ENCODE data around the gene GNAI2. TPM values are rescaled to one million over a fixed set of nuclear protein-coding genes. Genes with fewer than 3 reads are reported as not detected.

GNAI2 gene
- total RNA-seq, 5 donors from 2014 or later (not counting 1 experiment from before 2014, with no cell fraction given): 257 to 313 (median 287) TPM

DNA sequence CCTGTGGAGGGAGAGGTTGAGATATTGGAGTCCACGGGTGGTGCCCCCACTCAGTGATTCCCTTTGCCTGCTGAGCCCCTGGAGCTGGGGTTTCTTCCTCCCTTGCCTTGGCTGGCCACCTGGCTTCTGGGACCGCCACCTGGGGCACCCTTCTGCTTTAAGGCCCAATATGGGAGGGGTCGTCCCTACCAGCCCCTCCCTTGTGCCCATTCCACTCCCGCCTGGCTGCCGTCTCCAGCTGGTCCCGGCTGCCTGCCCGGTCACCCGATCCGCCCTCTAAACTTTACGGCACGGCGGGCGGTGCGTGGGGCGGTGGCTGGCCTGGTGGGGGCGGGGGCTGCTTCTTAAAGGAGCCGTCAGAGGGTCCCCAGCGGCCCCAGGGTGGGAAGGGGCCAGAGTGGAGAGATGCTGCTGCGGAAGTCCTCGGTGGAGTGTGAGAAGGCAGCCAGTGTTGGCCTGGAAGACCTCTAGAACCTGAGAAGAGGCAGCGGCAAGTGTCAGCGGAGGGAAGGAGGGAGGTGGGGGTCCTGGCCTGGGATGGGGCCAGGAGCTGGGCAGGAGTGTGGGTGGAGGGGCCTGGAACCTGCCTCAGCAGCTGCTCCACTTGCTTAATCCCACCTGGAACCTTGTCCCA is 31.4 kb downstream of the GNAI2 start:
- no peak overlapping the region for H3K27ac ChIP-seq (ENCODE audit: low read length)
- no peak overlapping the region for H3K4me3 ChIP-seq (ENCODE audit: control insufficient read depth in 1 of 2, extremely low read depth in 1 of 2, low read length in 1 of 2)
- ATAC-seq (replicated peaks in 1 of 4): no peak
- peaks cover 3% of the 10 kb centered on the region in 2 donors for H3K27me3 Mint-ChIP-seq
- no peak overlapping the region for H3K4me3 Mint-ChIP-seq
- WGBS (ENCODE audit: insufficient coverage): 14% methylated on average over 15 of the region's 22 CpGs
- ChIA-PET POLR2A (no interaction called here), CTCF (no interaction called here)
- no peaks in the 10 kb centered on the region for H3K4me1 ChIP-seq (ENCODE audit: control insufficient read depth in 1 of 2, extremely low read depth in 1 of 2, insufficient read depth in 2 of 2, low read length in 2 of 2)
- no peaks in the 10 kb centered on the region for H3K36me3 ChIP-seq (ENCODE audit: control insufficient read depth in 2 of 2, extremely low read depth in 1 of 2, insufficient read depth in 1 of 2, low read length in 1 of 2)
- H3K27ac Mint-ChIP-seq: no peak overlapping the region
- H3K9me3 ChIP-seq: no peaks in the 10 kb centered on the region
- H3K36me3 Mint-ChIP-seq: no peaks in the 10 kb centered on the region
- H3K4me1 Mint-ChIP-seq: no peaks in the 10 kb centered on the region
- H3K27me3 ChIP-seq (replicated peaks in 1 of 2; ENCODE audit: control insufficient read depth in 2 of 2, extremely low read depth in 1 of 2, insufficient read depth in 2 of 2, low read length in 1 of 2): peaks cover 0 to 41% of the 10 kb centered on the region in 2 experiments
- no peaks in the 10 kb centered on the region for H3K9me3 Mint-ChIP-seq
- DNase-seq: no peak

DNA sequence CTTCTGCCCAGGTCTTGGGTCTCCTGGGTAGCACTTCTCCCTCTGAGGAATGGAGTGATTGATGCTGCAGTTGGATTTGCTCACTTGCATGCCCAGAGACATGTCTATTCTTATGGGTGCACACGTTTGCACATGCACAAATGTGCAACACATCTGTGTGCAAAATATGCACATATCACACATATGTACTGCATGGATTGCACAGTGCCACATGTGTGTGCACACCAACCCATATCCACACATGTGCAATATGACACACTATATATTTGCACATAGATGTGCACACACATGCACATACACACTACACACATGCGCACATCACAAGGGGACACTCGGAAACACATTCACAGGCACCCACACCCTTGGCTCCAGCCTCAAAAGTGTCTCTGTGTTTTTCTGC is 32.3 kb downstream of the GNAI2 start:
- peaks cover 4 to 6% (median 6%) of the 10 kb centered on the region in 3 donors for H3K4me1 Mint-ChIP-seq
- Histone ChIP-seq H3K36me3 (ENCODE audit: control insufficient read depth in 2 of 2, extremely low read depth in 1 of 2, insufficient read depth in 1 of 2, low read length in 1 of 2) (no peaks in the 10 kb centered on the region), H3K27ac (ENCODE audit: low read length) (no peak overlapping the region), H3K4me3 (ENCODE audit: control insufficient read depth in 1 of 2, extremely low read depth in 1 of 2, low read length in 1 of 2) (no peak overlapping the region), H3K4me1 (ENCODE audit: control insufficient read depth in 1 of 2, extremely low read depth in 1 of 2, insufficient read depth in 2 of 2, low read length in 2 of 2) (peaks cover 0 to 7% of the 10 kb centered on the region in 2 experiments), H3K9me3 (no peaks in the 10 kb centered on the region), H3K27me3 (replicated peaks in 1 of 2; ENCODE audit: control insufficient read depth in 2 of 2, extremely low read depth in 1 of 2, insufficient read depth in 2 of 2, low read length in 1 of 2) (peaks cover 0 to 46% of the 10 kb centered on the region in 2 experiments)
- H3K27me3 Mint-ChIP-seq: peaks cover 6 to 8% of the 10 kb centered on the region in 2 donors
- H3K36me3 Mint-ChIP-seq: no peaks in the 10 kb centered on the region
- DNase-seq (no peak), ATAC-seq (replicated peaks in 1 of 4) (no peak)
- no peaks in the 10 kb centered on the region for H3K9me3 Mint-ChIP-seq
- no peak overlapping the region for H3K27ac Mint-ChIP-seq
- 63% methylated on average over 3 of the region's 3 CpGs for WGBS (ENCODE audit: insufficient coverage)
- H3K4me3 Mint-ChIP-seq: no peak overlapping the region
- ChIA-PET POLR2A (no interaction called here), CTCF (no interaction called here)

DNA sequence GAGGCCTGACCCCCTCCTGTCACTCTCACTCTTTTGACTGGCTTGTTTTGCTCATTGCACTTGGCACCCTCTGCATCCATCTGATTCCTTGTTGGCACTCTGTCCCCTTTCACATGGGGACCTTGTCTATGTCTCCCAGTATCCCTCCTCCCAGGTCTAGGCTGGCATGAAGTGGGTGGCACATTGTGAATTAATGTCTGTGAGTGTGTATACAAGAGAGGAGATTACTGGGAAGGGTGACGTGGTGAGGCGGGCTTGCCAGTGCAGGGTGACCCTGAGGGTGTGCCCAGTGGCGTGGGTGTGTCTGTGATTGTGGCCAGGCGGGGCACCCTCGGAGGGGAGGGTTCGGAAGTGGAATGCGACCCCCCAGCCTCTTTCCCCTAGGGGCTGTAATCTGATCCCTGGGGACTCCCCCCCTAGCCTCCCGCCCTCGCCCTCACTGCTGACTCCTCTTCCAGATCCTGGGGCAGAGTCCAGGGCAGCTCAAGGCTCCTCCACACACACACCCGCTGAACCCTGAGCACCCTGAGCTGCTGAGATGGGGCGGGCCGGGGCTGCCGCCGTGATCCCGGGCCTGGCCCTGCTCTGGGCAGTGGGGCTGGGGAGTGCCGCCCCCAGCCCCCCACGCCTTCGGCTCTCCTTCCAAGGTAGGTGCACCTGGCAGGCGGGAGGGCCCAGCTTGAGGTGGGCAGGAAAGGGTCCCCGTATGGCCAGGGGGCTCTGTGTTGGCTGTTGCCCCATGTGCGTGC is 32.9 kb downstream of the GNAI2 start, which contains the start of gene SEMA3B:
TSS of gene SEMA3B (plus strand) at position 445 of the 749 bp plus-strand sequence. CDS start at position 539, 94 bp downstream.
- peaks cover 0 to 13% of the 10 kb centered on the region in 2 experiments for H3K4me1 ChIP-seq (ENCODE audit: control insufficient read depth in 1 of 2, extremely low read depth in 1 of 2, insufficient read depth in 2 of 2, low read length in 2 of 2)
- no peaks in the 10 kb centered on the region for H3K36me3 Mint-ChIP-seq
- no peaks in the 10 kb centered on the region for H3K9me3 Mint-ChIP-seq
- CTCF ChIA-PET: no interaction called here
- no peak for ATAC-seq (replicated peaks in 1 of 4)
- peaks cover 1 to 52% of the 10 kb centered on the region in 2 experiments for H3K27me3 ChIP-seq (replicated peaks in 1 of 2; ENCODE audit: control insufficient read depth in 2 of 2, extremely low read depth in 1 of 2, insufficient read depth in 2 of 2, low read length in 1 of 2)
- POLR2A ChIA-PET: interaction anchor here in 1 of 2 donors (0.7 kb wide), 1 partner anchor 353 kb away, joined by 6 read pairs; no protein-coding TSS in a partner anchor
- H3K9me3 ChIP-seq: no peaks in the 10 kb centered on the region
- H3K4me1 Mint-ChIP-seq: peaks cover 5 to 8% (median 6%) of the 10 kb centered on the region in 3 donors
- no peak within 1 kb of the TSS for H3K4me3 Mint-ChIP-seq
- 86% methylated on average over 15 of the region's 21 CpGs for WGBS (ENCODE audit: insufficient coverage)
- peaks cover 6 to 10% of the 10 kb centered on the region in 2 donors for H3K27me3 Mint-ChIP-seq
- H3K27ac ChIP-seq (ENCODE audit: low read length): no peak within 1 kb of the TSS
- no peak within 1 kb of the TSS for H3K4me3 ChIP-seq (ENCODE audit: control insufficient read depth in 1 of 2, extremely low read depth in 1 of 2, low read length in 1 of 2)
- H3K27ac Mint-ChIP-seq: no peak within 1 kb of the TSS
- H3K36me3 ChIP-seq (ENCODE audit: control insufficient read depth in 2 of 2, extremely low read depth in 1 of 2, insufficient read depth in 1 of 2, low read length in 1 of 2): no peaks in the 10 kb centered on the region
- no peak for DNase-seq

DNA sequence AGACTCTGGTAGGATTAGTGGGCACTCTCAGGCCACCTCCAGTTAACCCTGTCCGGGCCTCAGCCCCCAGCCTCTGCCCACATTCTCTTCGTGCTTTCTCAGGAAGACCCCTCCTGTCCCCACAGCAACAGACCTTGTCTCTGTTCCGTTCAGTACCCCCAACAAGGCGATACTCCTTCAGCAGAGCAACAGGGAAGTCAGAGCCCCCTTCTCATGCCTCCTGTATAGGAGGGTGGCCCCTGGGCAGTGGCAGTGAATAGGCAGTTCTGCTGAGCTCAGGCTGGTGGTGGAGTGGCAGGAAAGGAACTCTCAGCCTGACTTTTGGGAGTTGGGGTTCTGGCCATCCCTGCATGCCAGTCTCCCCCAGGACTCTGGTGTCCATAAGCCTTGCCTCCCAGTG is 33.5 kb downstream of the GNAI2 start:
- DNase-seq: no peak
- no peaks in the 10 kb centered on the region for H3K36me3 ChIP-seq (ENCODE audit: control insufficient read depth in 2 of 2, extremely low read depth in 1 of 2, insufficient read depth in 1 of 2, low read length in 1 of 2)
- Mint-ChIP-seq H3K27me3 (peaks cover 11 to 15% of the 10 kb centered on the region in 2 donors), H3K36me3 (no peaks in the 10 kb centered on the region), H3K27ac (no peak overlapping the region), H3K4me3 (no peak overlapping the region), H3K9me3 (no peaks in the 10 kb centered on the region), H3K4me1 (peaks cover 10 to 13% (median 11%) of the 10 kb centered on the region in 3 donors)
- ChIA-PET CTCF (no interaction called here), POLR2A (interaction anchor here in 1 of 2 donors (0.7 kb wide), 1 partner anchor 353 kb away, joined by 6 read pairs; no protein-coding TSS in a partner anchor)
- 57% methylated on average over 1 of the region's 4 CpGs for WGBS (ENCODE audit: insufficient coverage)
- no peaks in the 10 kb centered on the region for H3K9me3 ChIP-seq
- H3K27ac ChIP-seq (ENCODE audit: low read length): no peak overlapping the region
- H3K4me1 ChIP-seq (ENCODE audit: control insufficient read depth in 1 of 2, extremely low read depth in 1 of 2, insufficient read depth in 2 of 2, low read length in 2 of 2): peaks cover 1 to 19% of the 10 kb centered on the region in 2 experiments
- H3K4me3 ChIP-seq (ENCODE audit: control insufficient read depth in 1 of 2, extremely low read depth in 1 of 2, low read length in 1 of 2): no peak overlapping the region
- no peak for ATAC-seq (replicated peaks in 1 of 4)
- H3K27me3 ChIP-seq (replicated peaks in 1 of 2; ENCODE audit: control insufficient read depth in 2 of 2, extremely low read depth in 1 of 2, insufficient read depth in 2 of 2, low read length in 1 of 2): peaks cover 7 to 58% of the 10 kb centered on the region in 2 experiments

DNA sequence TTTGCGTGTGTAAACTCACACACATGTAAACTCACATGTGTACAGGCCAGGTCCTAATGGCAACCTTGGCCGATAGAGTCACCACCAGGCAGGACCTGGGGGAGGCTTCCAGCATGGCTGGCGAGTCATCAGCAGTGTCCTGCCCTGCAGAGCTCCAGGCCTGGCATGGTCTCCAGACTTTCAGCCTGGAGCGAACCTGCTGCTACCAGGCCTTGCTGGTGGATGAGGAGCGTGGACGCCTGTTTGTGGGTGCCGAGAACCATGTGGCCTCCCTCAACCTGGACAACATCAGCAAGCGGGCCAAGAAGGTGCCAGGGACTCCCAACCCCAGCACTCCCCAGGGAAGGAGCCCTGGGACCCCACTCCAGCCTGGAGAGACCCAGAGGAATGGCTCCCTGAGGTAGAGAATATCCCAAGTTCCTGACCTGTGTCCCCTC is 34.0 kb downstream of the GNAI2 start:
- Histone ChIP-seq H3K36me3 (ENCODE audit: control insufficient read depth in 2 of 2, extremely low read depth in 1 of 2, insufficient read depth in 1 of 2, low read length in 1 of 2) (no peaks in the 10 kb centered on the region), H3K27me3 (replicated peaks in 1 of 2; ENCODE audit: control insufficient read depth in 2 of 2, extremely low read depth in 1 of 2, insufficient read depth in 2 of 2, low read length in 1 of 2) (peaks cover 7 to 60% of the 10 kb centered on the region in 2 experiments), H3K4me3 (ENCODE audit: control insufficient read depth in 1 of 2, extremely low read depth in 1 of 2, low read length in 1 of 2) (no peak overlapping the region), H3K27ac (ENCODE audit: low read length) (no peak overlapping the region), H3K4me1 (ENCODE audit: control insufficient read depth in 1 of 2, extremely low read depth in 1 of 2, insufficient read depth in 2 of 2, low read length in 2 of 2) (peaks cover 2 to 25% of the 10 kb centered on the region in 2 experiments), H3K9me3 (no peaks in the 10 kb centered on the region)
- no peaks in the 10 kb centered on the region for H3K36me3 Mint-ChIP-seq
- ChIA-PET CTCF (no interaction called here), POLR2A (no interaction called here)
- no peak overlapping the region for H3K27ac Mint-ChIP-seq
- ATAC-seq (replicated peaks in 1 of 4) (no peak), DNase-seq (no peak)
- peaks cover 13 to 20% of the 10 kb centered on the region in 2 donors for H3K27me3 Mint-ChIP-seq
- WGBS (ENCODE audit: insufficient coverage): 93% methylated on average over 5 of the region's 8 CpGs
- peaks cover 13 to 17% (median 14%) of the 10 kb centered on the region in 3 donors for H3K4me1 Mint-ChIP-seq
- H3K9me3 Mint-ChIP-seq: no peaks in the 10 kb centered on the region
- no peak overlapping the region for H3K4me3 Mint-ChIP-seq

DNA sequence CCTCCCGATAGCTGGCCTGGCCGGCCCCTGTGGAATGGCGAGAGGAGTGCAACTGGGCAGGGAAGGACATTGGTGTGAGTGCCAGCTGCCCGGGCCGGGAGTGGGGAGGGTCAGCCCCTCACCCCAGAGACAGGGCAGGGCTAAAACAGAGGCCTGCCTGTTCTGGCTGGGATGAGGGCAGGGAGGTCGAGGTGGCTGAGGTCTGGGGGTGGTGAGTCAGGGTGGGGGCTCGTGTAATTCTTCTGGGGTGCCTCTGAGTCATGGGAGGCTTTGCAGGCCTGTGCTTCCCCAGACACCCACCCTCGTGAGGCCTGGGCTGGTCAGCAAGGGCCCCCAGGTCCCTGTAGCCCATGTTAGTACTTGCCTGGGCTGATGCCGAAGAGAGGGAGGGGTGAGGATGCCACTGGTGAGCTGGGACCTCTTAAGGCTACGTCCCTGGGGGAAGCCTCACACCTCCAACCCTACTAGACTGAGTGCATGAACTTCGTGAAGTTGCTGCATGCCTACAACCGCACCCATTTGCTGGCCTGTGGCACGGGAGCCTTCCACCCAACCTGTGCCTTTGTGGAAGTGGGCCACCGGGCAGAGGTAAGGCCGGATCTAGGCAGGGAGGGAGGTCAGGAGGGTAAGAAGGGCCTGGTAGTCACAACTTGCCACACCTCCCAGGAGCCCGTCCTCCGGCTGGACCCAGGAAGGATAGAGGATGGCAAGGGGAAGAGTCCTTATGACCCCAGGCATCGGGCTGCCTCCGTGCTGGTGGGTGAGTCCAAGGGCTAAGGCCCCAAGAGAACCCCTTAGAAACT is 34.6 kb downstream of the GNAI2 start:
- DNase-seq: no peak
- Histone ChIP-seq H3K4me3 (ENCODE audit: control insufficient read depth in 1 of 2, extremely low read depth in 1 of 2, low read length in 1 of 2) (no peak overlapping the region), H3K27me3 (replicated peaks in 1 of 2; ENCODE audit: control insufficient read depth in 2 of 2, extremely low read depth in 1 of 2, insufficient read depth in 2 of 2, low read length in 1 of 2) (peaks cover 7 to 60% of the 10 kb centered on the region in 2 experiments), H3K4me1 (ENCODE audit: control insufficient read depth in 1 of 2, extremely low read depth in 1 of 2, insufficient read depth in 2 of 2, low read length in 2 of 2) (peaks cover 2 to 31% of the 10 kb centered on the region in 2 experiments), H3K36me3 (ENCODE audit: control insufficient read depth in 2 of 2, extremely low read depth in 1 of 2, insufficient read depth in 1 of 2, low read length in 1 of 2) (no peaks in the 10 kb centered on the region), H3K9me3 (no peaks in the 10 kb centered on the region), H3K27ac (ENCODE audit: low read length) (no peak overlapping the region)
- ChIA-PET POLR2A (no interaction called here), CTCF (interaction anchor here in 1 of 2 donors (0.9 kb wide), 1 partner anchor 29 kb away, joined by 3 read pairs; the partner anchor contains the start of genes HYAL3 and NAA80)
- Mint-ChIP-seq H3K9me3 (no peaks in the 10 kb centered on the region), H3K4me3 (no peak overlapping the region), H3K36me3 (no peaks in the 10 kb centered on the region), H3K4me1 (peaks cover 18 to 23% (median 19%) of the 10 kb centered on the region in 3 donors), H3K27ac (no peak overlapping the region), H3K27me3 (peaks cover 20 to 25% of the 10 kb centered on the region in 2 donors)
- WGBS (ENCODE audit: insufficient coverage): 88% methylated on average over 9 of the region's 19 CpGs
- no peak for ATAC-seq (replicated peaks in 1 of 4)

Measured in T-cell (primary cell).